Pancreas (tissue), 10 donors: Measurements from ENCODE around the gene ILF3. TPM values are rescaled to one million over a fixed set of nuclear protein-coding genes. Genes with fewer than 3 reads are reported as not detected.

Source experiments
- ATAC-seq, 4 donors: fragments of 200-7000 bp; cut with Tn5 transposase; one replicate each; pipeline versions ENCODE4 v1.8.0 to v1.9.1; 2020; ENCODE audit warnings: mild to moderate bottlenecking in 4 of 4, moderate library complexity in 4 of 4
- DNase-seq, 6 donors: peaks; one replicate each; pipeline ENCODE4 v3.0.0-alpha.2; 2020
- FAIRE-seq: peaks from 2 replicates; lab custom pipeline; 2012; peaks lifted over from hg19 to GRCh38; lab: Jason Lieb, UNC
- H3K27ac ChIP-seq, 4 donors: fragments of 200-600 bp; sonication (generic); 1 replicate in 3 of 4; 2 replicates in 1 of 4; pipeline versions ENCODE4 v1.5.0 to v1.8.0; 2020
- H3K27me3 ChIP-seq, 4 donors: fragments of 200-600 bp; one replicate each; pipeline ENCODE4 v1.8.0; 2021
- H3K36me3 ChIP-seq, 3 donors: fragments of 200-600 bp; sonication (generic) in 1 of 3; one replicate each; pipeline versions ENCODE4 v1.5.0 to v1.8.0; 2020 to 2021
- H3K4me1 ChIP-seq, 3 donors: fragments of 200-600 bp; one replicate each; pipeline ENCODE4 v1.8.0; 2021
- H3K4me3 ChIP-seq, 4 donors: fragments of 200-600 bp; sonication (generic) in 2 of 4; one replicate each; pipeline versions ENCODE4 v1.5.0 to v1.8.0; 2020 to 2021
- H3K9me3 ChIP-seq, 4 donors: fragments of 200-600 bp; one replicate each; pipeline ENCODE4 v1.8.0; 2021
- WGBS, 2 donors: extraction: QIAGEN DNeasy Blood & Tissue Kit; methylation state at CpG; one replicate each; pipeline ENCODE4 v1.1.7; 2013; 5-methylcytosine and 5-hydroxymethylcytosine counted together
- intact Hi-C, 3 donors: fragments of 100-400 bp; cut with DNase I; formaldehyde crosslinking; loops; one replicate each; pipeline versions ENCODE4 v1.11.1 to v1.14.2; 2022
- polyA plus RNA-seq, 2 donors: library from polyadenylated mRNA; stranded (reverse); fragments of 200-250 nt; gene quantifications; one replicate each; pipeline ENCODE4 v1.2.3, GENCODE V29; 2013
- total RNA-seq, 6 donors: library from RNA; stranded (reverse); fragmentation: NEBNext Ultra II Directional in 4 of 6; extraction: Animal tissue kit (Norgen Biotek cat#: 25700) in 4 of 6; gene quantifications; one replicate each; pipeline versions ENCODE4 v1.2.1 to v1.2.4, GENCODE V29; 2021 to 2023
- TF ChIP-seq, protein P1 (sequence below), 4 donors: fragments of 200-600 bp; sonication (generic) in 3 of 4; IDR thresholded peaks; one replicate each; pipeline versions ENCODE4 v1.5.0 to v1.8.0; 2021; ENCODE audit warnings: antibody characterized with exemption in 4 of 4
- donor health status: healthy with polysubstance abuse.
- donor health status: DM: no; HTN: no; CAD: no; lungs with moderate emphysema.
- donor health status: DM: no; HTN: no; CAD: no.
- donor health status: control.
- donor health status: control.
- donor health status: Bipolar disorder and iron deficiency.
- donor health status: DM: yes; HTN: yes; CAD: no.
- donor health status: DM: no; HTN: no; CAD: no.
- donor health status: DM: no; HTN: no; CAD: no.
- donor health status: DM: yes; HTN: yes; CAD: no.

The ILF3 gene
- total and polyA plus RNA-seq, 8 donors, result 70.5 to 129 (median 109) TPM

DNA sequence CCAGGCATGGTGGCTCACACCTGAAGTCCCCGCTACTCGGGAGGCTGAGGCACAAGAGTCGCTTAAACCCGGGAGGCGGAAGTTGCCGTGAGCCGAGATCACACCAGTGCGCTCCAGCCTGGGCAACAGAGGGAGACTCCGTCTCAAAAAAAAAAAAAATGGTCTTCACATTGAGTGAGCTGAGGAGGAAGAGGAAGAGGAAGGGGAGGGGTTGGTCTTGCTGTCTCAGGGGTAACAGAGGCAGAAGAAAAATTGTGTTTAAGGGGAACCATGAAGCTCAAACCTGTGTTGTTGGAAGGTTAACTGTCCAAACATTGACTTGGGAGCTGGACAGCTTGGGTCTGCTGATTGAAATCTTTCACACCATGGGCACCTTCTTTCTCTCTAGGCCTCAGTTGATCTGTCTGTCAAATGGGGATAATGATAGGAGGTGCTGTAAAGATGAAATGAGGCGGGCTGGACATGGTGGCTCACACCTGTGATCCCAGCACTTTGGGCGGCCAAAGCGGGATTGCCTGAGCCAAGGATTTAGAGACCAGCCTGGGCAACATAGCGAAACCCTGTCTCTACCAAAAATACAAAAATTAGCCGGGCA is 38.6 kb upstream of the ILF3 start:
- DNase-seq (no peak), FAIRE-seq (no peak), ATAC-seq (no peak)
- Histone ChIP-seq H3K9me3 (no peaks in the 10 kb centered on the region), H3K36me3 (no peaks in the 10 kb centered on the region), H3K4me3 (no peak overlapping the region), H3K27ac (no peak overlapping the region), H3K27me3 (no peaks in the 10 kb centered on the region), H3K4me1 (peaks cover 7 to 15% (median 9%) of the 10 kb centered on the region in 3 donors)
- TF ChIP-seq, protein P1, sequence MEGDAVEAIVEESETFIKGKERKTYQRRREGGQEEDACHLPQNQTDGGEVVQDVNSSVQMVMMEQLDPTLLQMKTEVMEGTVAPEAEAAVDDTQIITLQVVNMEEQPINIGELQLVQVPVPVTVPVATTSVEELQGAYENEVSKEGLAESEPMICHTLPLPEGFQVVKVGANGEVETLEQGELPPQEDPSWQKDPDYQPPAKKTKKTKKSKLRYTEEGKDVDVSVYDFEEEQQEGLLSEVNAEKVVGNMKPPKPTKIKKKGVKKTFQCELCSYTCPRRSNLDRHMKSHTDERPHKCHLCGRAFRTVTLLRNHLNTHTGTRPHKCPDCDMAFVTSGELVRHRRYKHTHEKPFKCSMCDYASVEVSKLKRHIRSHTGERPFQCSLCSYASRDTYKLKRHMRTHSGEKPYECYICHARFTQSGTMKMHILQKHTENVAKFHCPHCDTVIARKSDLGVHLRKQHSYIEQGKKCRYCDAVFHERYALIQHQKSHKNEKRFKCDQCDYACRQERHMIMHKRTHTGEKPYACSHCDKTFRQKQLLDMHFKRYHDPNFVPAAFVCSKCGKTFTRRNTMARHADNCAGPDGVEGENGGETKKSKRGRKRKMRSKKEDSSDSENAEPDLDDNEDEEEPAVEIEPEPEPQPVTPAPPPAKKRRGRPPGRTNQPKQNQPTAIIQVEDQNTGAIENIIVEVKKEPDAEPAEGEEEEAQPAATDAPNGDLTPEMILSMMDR (IDR thresholded peaks at IDR 0.05), result no peak
- 92 to 95% methylated on average over 14 of the region's 14 CpGs for WGBS, 2 donors
- intact Hi-C loops, result no loop called here

DNA sequence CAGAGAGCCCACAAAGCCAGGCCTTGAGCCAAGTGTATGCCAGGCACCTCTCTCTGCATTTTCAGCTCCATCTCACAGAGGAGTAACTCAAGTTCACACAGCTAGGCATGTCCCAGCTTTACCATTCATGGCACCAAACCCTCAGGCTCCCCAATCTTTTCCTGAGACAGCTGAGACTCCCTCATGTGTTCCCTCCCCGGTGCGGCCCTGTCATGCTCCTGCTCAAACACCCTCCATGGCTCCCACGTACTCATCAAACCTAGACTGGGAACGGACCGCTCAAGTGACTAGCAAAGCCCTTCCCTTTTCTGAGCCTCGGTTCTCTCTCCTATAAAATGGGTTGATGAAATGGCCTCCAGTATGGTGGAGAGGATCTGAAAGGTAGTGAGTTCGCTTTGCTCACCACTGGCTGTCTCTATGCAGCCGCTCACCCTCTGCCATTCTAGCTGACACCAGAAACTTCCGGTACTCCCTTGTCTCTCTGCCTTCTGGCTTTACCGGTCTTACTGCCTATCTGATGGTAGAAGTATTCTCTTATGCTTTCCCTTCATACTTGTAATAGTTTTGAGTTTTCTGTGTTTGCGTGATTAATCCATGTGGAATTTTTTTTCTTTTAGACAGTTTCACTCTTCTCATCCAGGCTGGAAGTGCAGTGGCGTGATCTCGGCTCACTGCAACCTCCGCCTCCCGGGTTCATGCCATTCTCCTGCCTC is 36.6 kb upstream of the ILF3 start:
- ATAC-seq (peak in 2 of 4 donors; percentile 33 to 50), FAIRE-seq (no peak), DNase-seq (no peak)
- intact Hi-C loops, result no loop called here
- H3K36me3 ChIP-seq, result no peaks in the 10 kb centered on the region
- 79 to 81% methylated on average over 15 of the region's 15 CpGs for WGBS, 2 donors
- H3K27me3 ChIP-seq, result no peaks in the 10 kb centered on the region
- no peaks in the 10 kb centered on the region for H3K9me3 ChIP-seq
- peak overlapping the region in 1 of 4 donors; percentile 33 for H3K27ac ChIP-seq
- no peak overlapping the region for H3K4me3 ChIP-seq
- TF ChIP-seq, protein P1 (IDR thresholded peaks at IDR 0.05), result no peak
- H3K4me1 ChIP-seq, result peaks cover 5 to 9% (median 7%) of the 10 kb centered on the region in 3 donors

DNA sequence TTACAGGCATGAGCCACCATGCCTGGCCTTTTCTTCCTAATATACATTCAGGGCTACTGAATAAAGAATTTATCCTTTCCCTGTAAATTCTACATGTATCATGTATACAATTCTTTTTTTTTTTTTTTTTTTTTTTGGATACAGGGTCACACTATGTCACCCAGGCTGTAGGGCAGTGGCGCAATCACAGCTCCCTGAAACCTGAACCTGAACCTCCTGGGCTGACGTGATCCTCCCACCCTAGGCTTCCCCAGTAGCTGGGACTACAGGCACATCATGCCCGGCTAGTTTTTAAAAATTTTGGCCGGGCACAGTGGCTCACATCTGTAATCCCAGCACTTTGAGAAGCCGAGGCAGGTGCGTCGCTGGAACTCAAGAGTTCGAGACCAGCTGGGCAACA is 35.3 kb upstream of the ILF3 start:
- DNase-seq (no peak), FAIRE-seq (no peak), ATAC-seq (no peak)
- Histone ChIP-seq H3K27me3 (no peaks in the 10 kb centered on the region), H3K4me3 (no peak overlapping the region), H3K4me1 (no peaks in the 10 kb centered on the region), H3K27ac (no peak overlapping the region), H3K9me3 (no peaks in the 10 kb centered on the region), H3K36me3 (no peaks in the 10 kb centered on the region)
- TF ChIP-seq, protein P1 (IDR thresholded peaks at IDR 0.05), result no peak
- intact Hi-C loops, result no loop called here
- WGBS, 2 donors, result 86 to 92% methylated on average over 8 of the region's 8 CpGs

DNA sequence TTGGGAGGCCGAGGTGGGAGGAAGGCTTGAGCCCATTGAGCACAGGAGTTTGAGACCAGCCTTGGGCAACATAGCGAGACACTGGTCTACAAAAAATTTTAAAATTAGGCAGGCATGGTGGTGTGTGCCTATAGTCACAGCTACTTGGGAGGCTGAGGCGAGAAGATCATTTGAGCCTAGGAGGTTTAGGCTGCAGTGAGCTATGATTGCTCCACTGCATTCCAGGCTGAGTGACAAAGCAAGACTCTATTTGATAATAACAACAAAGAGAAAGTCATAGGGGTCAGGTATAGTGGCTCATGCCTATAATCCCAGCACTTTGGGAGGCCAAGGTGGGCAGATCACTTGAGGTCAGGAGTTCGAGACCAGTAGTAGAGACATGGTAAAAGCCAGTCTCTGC is 33.4 kb upstream of the ILF3 start:
- WGBS, 2 donors, result 93 to 95% methylated on average over 4 of the region's 4 CpGs
- no peak for ATAC-seq
- TF ChIP-seq, protein P1 (IDR thresholded peaks at IDR 0.05), result no peak
- Histone ChIP-seq H3K27me3 (no peaks in the 10 kb centered on the region), H3K36me3 (no peaks in the 10 kb centered on the region), H3K4me3 (no peak overlapping the region), H3K9me3 (no peaks in the 10 kb centered on the region), H3K4me1 (peaks cover 6 to 10% (median 8%) of the 10 kb centered on the region in 3 donors), H3K27ac (no peak overlapping the region)
- no peak for DNase-seq
- intact Hi-C loops, result no loop called here
- FAIRE-seq, result no peak

DNA sequence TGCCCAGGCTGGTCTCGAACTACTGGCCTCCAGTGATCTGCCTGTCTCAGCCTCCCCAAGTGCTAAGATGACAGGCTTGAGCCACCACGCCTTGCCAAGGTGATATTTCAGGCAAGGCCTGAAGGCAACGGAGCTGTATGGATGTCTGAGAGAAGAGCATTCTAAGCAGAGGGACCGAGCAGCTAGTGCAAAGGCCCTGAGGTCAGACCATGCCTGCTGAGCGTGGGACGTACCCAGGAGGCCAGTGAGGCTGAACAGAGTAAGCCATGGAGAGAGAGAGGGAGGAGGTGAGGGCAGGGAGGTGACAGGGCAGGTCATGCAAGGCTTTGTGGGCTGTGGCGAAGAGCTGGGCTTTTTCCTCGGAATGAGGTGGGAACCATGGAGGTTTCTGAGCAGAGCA is 32.2 kb upstream of the ILF3 start:
- FAIRE-seq, result no peak
- Histone ChIP-seq H3K4me3 (no peak overlapping the region), H3K27me3 (no peaks in the 10 kb centered on the region), H3K9me3 (no peaks in the 10 kb centered on the region), H3K27ac (no peak overlapping the region), H3K36me3 (no peaks in the 10 kb centered on the region), H3K4me1 (peaks cover 6 to 10% (median 8%) of the 10 kb centered on the region in 3 donors)
- intact Hi-C loops, result no loop called here
- TF ChIP-seq, protein P1 (IDR thresholded peaks at IDR 0.05), result no peak
- 93 to 97% methylated on average over 8 of the region's 8 CpGs for WGBS, 2 donors
- no peak for ATAC-seq
- DNase-seq, result no peak
